GM18499 (cell line): ENCODE results near the gene UBTD2.

Source experiments
- ATAC-seq: cut with Tn5 transposase; IDR thresholded peaks from one replicate; pipeline ENCODE4 v1.9.1; 2021; ENCODE audit warnings: moderate number of reproducible peaks; ENCODE audit not compliant: insufficient read depth, unreplicated experiment

Gene UBTD2

GRCh38 chr5:172178301-172178987 is 105.1 kb downstream of the UBTD2 start:
- no peak for ATAC-seq

GRCh38 chr5:172177176-172177575 is 106.4 kb downstream of the UBTD2 start:
- no peak for ATAC-seq

GRCh38 chr5:172175263-172175719 is 108.3 kb downstream of the UBTD2 start:
- no peak for ATAC-seq

GRCh38 chr5:172173564-172174153 is 109.9 kb downstream of the UBTD2 start:
- ATAC-seq = no peak

GRCh38 chr5:172172912-172173563 is 110.5 kb downstream of the UBTD2 start:
- ATAC-seq = no peak

GRCh38 chr5:172171118-172171517 is 112.4 kb downstream of the UBTD2 start:
- no peak for ATAC-seq

GRCh38 chr5:172170251-172170701 is 113.3 kb downstream of the UBTD2 start:
- no peak for ATAC-seq

GRCh38 chr5:172169216-172169615 is 114.3 kb downstream of the UBTD2 start:
- ATAC-seq = no peak

GRCh38 chr5:172168311-172168710 is 115.3 kb downstream of the UBTD2 start:
- ATAC-seq = no peak

GRCh38 chr5:172167895-172168294 is 115.7 kb downstream of the UBTD2 start:
- ATAC-seq = no peak

- no peak for ATAC-seq
Measured at GRCh38 chr5:172166030-172166826, 117.3 kb downstream of the UBTD2 start.

- ATAC-seq = no peak
Measured at GRCh38 chr5:172165465-172165864, 118.1 kb downstream of the UBTD2 start.

GRCh38 chr5:172164769-172165212 is 118.8 kb downstream of the UBTD2 start:
- no peak for ATAC-seq

- no peak for ATAC-seq
Measured at GRCh38 chr5:172163346-172163745, 120.2 kb downstream of the UBTD2 start.

- no peak for ATAC-seq
Measured at GRCh38 chr5:172162987-172163343, 120.6 kb downstream of the UBTD2 start.

- ATAC-seq = no peak
Measured at GRCh38 chr5:172162323-172162986, 121.1 kb downstream of the UBTD2 start.

- no peak for ATAC-seq
Measured at GRCh38 chr5:172160506-172160905, 123.1 kb downstream of the UBTD2 start.
